ENCODE results near the gene HOXB5. TPM values are rescaled to one million over a fixed set of nuclear protein-coding genes. Genes with fewer than 3 reads are reported as not detected.

Gene HOXB5
- total and polyA plus RNA-seq, 10 of the 15 experiments (the other 5 are each of a cell fraction or from before 2014, with no cell fraction given): not detected

DNA sequence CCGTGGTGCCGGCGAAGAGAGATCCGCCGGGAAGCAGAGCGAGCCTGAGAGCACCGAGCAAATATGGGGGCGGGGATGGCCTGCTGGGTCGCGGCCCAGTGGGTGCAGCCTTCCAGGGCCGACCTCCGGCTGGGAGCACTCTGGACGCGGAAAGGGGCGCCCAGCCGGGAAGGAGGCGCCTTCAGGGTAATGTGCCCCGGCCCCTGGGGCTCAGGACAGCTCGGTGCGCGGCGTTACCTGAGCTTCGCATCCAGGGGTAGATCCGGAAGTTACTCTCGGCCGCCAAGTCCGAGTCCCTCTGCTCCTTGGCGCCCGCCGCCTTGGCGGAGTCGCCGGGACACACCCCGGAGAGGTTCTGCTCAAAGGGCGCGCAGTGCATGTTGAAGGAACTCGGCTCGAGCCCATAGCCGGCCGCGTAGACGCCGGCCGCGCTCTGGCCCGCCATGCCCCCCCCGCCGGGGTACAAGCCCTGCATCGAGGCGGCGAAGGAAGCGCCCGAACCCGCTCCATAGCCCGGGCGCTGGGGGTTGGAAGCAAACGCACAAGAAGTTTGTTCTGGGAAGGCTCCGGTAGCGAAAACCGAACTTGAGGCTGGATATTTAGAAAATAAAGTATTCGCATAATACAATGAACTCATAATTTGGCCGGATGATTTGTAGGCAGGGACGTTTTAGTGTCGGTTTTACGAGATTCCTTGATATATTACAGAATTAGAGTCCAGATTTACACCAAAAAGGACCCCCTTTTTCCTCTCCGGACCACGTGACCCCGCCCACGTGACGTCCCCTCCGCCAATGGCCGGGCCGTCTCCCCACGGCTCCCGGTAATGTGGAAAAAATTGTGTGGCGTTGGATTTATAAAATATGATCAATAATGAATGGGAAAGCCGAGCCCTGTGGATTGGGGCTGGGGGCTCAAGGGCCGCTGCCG lies 17.0 kb upstream of the HOXB5 start, which contains the start of gene HOXB7 (continued):
- TF ChIP-seq, protein P1, sequence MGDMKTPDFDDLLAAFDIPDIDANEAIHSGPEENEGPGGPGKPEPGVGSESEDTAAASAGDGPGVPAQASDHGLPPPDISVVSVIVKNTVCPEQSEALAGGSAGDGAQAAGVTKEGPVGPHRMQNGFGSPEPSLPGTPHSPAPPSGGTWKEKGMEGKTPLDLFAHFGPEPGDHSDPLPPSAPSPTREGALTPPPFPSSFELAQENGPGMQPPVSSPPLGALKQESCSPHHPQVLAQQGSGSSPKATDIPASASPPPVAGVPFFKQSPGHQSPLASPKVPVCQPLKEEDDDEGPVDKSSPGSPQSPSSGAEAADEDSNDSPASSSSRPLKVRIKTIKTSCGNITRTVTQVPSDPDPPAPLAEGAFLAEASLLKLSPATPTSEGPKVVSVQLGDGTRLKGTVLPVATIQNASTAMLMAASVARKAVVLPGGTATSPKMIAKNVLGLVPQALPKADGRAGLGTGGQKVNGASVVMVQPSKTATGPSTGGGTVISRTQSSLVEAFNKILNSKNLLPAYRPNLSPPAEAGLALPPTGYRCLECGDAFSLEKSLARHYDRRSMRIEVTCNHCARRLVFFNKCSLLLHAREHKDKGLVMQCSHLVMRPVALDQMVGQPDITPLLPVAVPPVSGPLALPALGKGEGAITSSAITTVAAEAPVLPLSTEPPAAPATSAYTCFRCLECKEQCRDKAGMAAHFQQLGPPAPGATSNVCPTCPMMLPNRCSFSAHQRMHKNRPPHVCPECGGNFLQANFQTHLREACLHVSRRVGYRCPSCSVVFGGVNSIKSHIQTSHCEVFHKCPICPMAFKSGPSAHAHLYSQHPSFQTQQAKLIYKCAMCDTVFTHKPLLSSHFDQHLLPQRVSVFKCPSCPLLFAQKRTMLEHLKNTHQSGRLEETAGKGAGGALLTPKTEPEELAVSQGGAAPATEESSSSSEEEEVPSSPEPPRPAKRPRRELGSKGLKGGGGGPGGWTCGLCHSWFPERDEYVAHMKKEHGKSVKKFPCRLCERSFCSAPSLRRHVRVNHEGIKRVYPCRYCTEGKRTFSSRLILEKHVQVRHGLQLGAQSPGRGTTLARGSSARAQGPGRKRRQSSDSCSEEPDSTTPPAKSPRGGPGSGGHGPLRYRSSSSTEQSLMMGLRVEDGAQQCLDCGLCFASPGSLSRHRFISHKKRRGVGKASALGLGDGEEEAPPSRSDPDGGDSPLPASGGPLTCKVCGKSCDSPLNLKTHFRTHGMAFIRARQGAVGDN (IDR thresholded peaks at IDR 0.05): peak; percentile 63; the same call in 1 of the 2 replicates
- 0 out of 2 replicates have a peak, but pooled peaks have one; percentile 26 for TF ChIP-seq CBFB (IDR thresholded peaks at IDR 0.05; ENCODE audit: low read depth)
- TF ChIP-seq BACH1 (IDR thresholded peaks at IDR 0.05; ENCODE audit: borderline replicate concordance): no peak
- TF ChIP-seq, protein P2, sequence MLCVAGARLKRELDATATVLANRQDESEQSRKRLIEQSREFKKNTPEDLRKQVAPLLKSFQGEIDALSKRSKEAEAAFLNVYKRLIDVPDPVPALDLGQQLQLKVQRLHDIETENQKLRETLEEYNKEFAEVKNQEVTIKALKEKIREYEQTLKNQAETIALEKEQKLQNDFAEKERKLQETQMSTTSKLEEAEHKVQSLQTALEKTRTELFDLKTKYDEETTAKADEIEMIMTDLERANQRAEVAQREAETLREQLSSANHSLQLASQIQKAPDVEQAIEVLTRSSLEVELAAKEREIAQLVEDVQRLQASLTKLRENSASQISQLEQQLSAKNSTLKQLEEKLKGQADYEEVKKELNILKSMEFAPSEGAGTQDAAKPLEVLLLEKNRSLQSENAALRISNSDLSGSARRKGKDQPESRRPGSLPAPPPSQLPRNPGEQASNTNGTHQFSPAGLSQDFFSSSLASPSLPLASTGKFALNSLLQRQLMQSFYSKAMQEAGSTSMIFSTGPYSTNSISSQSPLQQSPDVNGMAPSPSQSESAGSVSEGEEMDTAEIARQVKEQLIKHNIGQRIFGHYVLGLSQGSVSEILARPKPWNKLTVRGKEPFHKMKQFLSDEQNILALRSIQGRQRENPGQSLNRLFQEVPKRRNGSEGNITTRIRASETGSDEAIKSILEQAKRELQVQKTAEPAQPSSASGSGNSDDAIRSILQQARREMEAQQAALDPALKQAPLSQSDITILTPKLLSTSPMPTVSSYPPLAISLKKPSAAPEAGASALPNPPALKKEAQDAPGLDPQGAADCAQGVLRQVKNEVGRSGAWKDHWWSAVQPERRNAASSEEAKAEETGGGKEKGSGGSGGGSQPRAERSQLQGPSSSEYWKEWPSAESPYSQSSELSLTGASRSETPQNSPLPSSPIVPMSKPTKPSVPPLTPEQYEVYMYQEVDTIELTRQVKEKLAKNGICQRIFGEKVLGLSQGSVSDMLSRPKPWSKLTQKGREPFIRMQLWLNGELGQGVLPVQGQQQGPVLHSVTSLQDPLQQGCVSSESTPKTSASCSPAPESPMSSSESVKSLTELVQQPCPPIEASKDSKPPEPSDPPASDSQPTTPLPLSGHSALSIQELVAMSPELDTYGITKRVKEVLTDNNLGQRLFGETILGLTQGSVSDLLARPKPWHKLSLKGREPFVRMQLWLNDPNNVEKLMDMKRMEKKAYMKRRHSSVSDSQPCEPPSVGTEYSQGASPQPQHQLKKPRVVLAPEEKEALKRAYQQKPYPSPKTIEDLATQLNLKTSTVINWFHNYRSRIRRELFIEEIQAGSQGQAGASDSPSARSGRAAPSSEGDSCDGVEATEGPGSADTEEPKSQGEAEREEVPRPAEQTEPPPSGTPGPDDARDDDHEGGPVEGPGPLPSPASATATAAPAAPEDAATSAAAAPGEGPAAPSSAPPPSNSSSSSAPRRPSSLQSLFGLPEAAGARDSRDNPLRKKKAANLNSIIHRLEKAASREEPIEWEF (IDR thresholded peaks at IDR 0.05; ENCODE audit: insufficient replicate concordance, low read depth, low read length): no peak
- TF ChIP-seq, protein P3, sequence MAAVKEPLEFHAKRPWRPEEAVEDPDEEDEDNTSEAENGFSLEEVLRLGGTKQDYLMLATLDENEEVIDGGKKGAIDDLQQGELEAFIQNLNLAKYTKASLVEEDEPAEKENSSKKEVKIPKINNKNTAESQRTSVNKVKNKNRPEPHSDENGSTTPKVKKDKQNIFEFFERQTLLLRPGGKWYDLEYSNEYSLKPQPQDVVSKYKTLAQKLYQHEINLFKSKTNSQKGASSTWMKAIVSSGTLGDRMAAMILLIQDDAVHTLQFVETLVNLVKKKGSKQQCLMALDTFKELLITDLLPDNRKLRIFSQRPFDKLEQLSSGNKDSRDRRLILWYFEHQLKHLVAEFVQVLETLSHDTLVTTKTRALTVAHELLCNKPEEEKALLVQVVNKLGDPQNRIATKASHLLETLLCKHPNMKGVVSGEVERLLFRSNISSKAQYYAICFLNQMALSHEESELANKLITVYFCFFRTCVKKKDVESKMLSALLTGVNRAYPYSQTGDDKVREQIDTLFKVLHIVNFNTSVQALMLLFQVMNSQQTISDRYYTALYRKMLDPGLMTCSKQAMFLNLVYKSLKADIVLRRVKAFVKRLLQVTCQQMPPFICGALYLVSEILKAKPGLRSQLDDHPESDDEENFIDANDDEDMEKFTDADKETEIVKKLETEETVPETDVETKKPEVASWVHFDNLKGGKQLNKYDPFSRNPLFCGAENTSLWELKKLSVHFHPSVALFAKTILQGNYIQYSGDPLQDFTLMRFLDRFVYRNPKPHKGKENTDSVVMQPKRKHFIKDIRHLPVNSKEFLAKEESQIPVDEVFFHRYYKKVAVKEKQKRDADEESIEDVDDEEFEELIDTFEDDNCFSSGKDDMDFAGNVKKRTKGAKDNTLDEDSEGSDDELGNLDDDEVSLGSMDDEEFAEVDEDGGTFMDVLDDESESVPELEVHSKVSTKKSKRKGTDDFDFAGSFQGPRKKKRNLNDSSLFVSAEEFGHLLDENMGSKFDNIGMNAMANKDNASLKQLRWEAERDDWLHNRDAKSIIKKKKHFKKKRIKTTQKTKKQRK (IDR thresholded peaks at IDR 0.05; ENCODE audit: low read depth, low read length): no peak
- TF ChIP-seq TBL1XR1 (IDR thresholded peaks at IDR 0.05; ENCODE audit: low read depth, low read length): no peak
- TF ChIP-seq MYC (IDR thresholded peaks at IDR 0.05; ENCODE audit: insufficient read depth, insufficient read length, insufficient replicate concordance, low read length, severe bottlenecking): no peak
- TF ChIP-seq ZNF384 (IDR thresholded peaks at IDR 0.05; ENCODE audit: borderline replicate concordance, low read depth, low read length): no peak
- TF ChIP-seq SP1 (IDR thresholded peaks at IDR 0.05; ENCODE audit: low read depth, low read length): no peak
- TF ChIP-seq, protein P4, sequence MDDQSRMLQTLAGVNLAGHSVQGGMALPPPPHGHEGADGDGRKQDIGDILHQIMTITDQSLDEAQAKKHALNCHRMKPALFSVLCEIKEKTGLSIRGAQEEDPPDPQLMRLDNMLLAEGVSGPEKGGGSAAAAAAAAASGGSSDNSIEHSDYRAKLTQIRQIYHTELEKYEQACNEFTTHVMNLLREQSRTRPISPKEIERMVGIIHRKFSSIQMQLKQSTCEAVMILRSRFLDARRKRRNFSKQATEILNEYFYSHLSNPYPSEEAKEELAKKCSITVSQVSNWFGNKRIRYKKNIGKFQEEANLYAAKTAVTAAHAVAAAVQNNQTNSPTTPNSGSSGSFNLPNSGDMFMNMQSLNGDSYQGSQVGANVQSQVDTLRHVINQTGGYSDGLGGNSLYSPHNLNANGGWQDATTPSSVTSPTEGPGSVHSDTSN (IDR thresholded peaks at IDR 0.05; ENCODE audit: insufficient replicate concordance, low read depth, low read length): no peak
- TF ChIP-seq, protein P5, sequence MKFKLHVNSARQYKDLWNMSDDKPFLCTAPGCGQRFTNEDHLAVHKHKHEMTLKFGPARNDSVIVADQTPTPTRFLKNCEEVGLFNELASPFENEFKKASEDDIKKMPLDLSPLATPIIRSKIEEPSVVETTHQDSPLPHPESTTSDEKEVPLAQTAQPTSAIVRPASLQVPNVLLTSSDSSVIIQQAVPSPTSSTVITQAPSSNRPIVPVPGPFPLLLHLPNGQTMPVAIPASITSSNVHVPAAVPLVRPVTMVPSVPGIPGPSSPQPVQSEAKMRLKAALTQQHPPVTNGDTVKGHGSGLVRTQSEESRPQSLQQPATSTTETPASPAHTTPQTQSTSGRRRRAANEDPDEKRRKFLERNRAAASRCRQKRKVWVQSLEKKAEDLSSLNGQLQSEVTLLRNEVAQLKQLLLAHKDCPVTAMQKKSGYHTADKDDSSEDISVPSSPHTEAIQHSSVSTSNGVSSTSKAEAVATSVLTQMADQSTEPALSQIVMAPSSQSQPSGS (IDR thresholded peaks at IDR 0.05; ENCODE audit: low read length): no peak

Measured in GM12878 (cell line).